ENCODE data around the gene IL13RA1.

GRCh38 chrX:118734909-118735308 lies 7.5 kb downstream of the IL13RA1 start:
- TF ChIP-seq ZFP3 (CRISPR knock-in tag; IDR thresholded peaks at IDR 0.05), result no peak
- no peak for TF ChIP-seq OSR1 (CRISPR knock-in tag; IDR thresholded peaks at IDR 0.05)
- TF ChIP-seq TSHZ2 (CRISPR knock-in tag; IDR thresholded peaks at IDR 0.05), result no peak

Data from SK-N-SH treated with all-trans-retinoic acid at 6 μM for 48 hours (cell line).